ENCODE results near the gene BBOF1. TPM values are rescaled to one million over a fixed set of nuclear protein-coding genes. Genes with fewer than 3 reads are reported as not detected.
A peak's percentile ranks its signal among the peaks of the same experiment; 100 is the strongest.
"Not testable (repeated sequence)": the region's sequence is repeated elsewhere in the genome, so short reads cannot be mapped to it uniquely, and the experiment has no call there.

The BBOF1 gene
- polyA plus RNA-seq, 2 of the 4 experiments (the other 2 are of a cell fraction): 4.9 to 5.8 TPM

- Histone ChIP-seq H3K4me2 (no peak overlapping the region), H3K4me1 (peaks cover 40% of the 10 kb centered on the region), H3K9me3 (no peaks in the 10 kb centered on the region), H3K27ac (no peak overlapping the region), H3K4me3 (no peak overlapping the region)
- ATAC-seq (no peak), DNase-seq (ENCODE audit: low read depth in 1 of 2, low spot score in 1 of 2) (no peak), FAIRE-seq (no peak)
- ChIA-PET CTCF (no interaction called here), POLR2A (no interaction called here)
- 75% methylated on average over 2 of the region's 2 CpGs for WGBS (ENCODE audit: missing lambda C conversion rate)
- TF ChIP-seq FOXS1 (CRISPR knock-in tag; IDR thresholded peaks at IDR 0.05) (no peak), PBX3 (IDR thresholded peaks at IDR 0.05) (no peak), NFE2L2 (conservative IDR thresholded peaks at IDR 0.05; ENCODE audit: low read length) (no peak), ZSCAN20 (CRISPR knock-in tag; IDR thresholded peaks at IDR 0.05) (no peak)
Measured at GRCh38 chr14:73998726-73999125, 20.4 kb upstream of the BBOF1 start.

- H3K9me3 ChIP-seq; H3K4me2 ChIP-seq; H3K4me3 ChIP-seq; H3K27ac ChIP-seq; CTCF ChIA-PET; H3K4me1 ChIP-seq; ATAC-seq; POLR2A ChIA-PET; FAIRE-seq; DNase-seq (ENCODE audit: low read depth in 1 of 2, low spot score in 1 of 2): not testable (repeated sequence)
- TF ChIP-seq MAFK (IDR thresholded peaks at IDR 0.05; ENCODE audit: partially characterized antibody): peak; percentile 22
- WGBS (ENCODE audit: missing lambda C conversion rate): 97% methylated on average over 3 of the region's 3 CpGs
Measured at GRCh38 chr14:74005664-74006063, 13.5 kb upstream of the BBOF1 start.

- H3K27ac ChIP-seq: no peak overlapping the region
- POLR2A ChIA-PET: no interaction called here
- CTCF ChIA-PET: no interaction called here
Measured at GRCh38 chr14:74008843-74009499, 10.2 kb upstream of the BBOF1 start.

GRCh38 chr14:74014299-74014698 lies 4.8 kb upstream of the BBOF1 start:
- Histone ChIP-seq H3K4me2 (peak overlapping the region; percentile 66), H3K27ac (peak overlapping the region; percentile 31 to 74; a peak in 4 of 6 replicates), H3K4me3 (no peak overlapping the region), H3K9me3 (no peaks in the 10 kb centered on the region), H3K4me1 (peaks cover 40% of the 10 kb centered on the region)
- WGBS (ENCODE audit: missing lambda C conversion rate): 9% methylated on average over 1 of the region's 1 CpG
- FAIRE-seq (no peak), ATAC-seq (peak in 1 of 2 experiments; percentile 18; a peak in 2 of 6 replicates), DNase-seq (ENCODE audit: low read depth in 1 of 2, low spot score in 1 of 2) (peak in 1 of 2 experiments; percentile 74)
- POLR2A ChIA-PET: no interaction called here
- TF ChIP-seq FOSL2 (IDR thresholded peaks at IDR 0.05) (peak; percentile 50; the same call in 1 of the 2 replicates), FOSL2 (CRISPR knock-in tag; IDR thresholded peaks at IDR 0.05) (peak; percentile 89), CEBPB (IDR thresholded peaks at IDR 0.05) (peak; percentile 57 to 92; a peak in 3 of 4 replicates), GATA3 (IDR thresholded peaks at IDR 0.05; ENCODE audit: borderline replicate concordance) (peak; percentile 26; the same call in 1 of the 2 replicates), CTCF (IDR thresholded peaks at IDR 0.05) (no peak), MAFK (IDR thresholded peaks at IDR 0.05; ENCODE audit: partially characterized antibody) (no peak)
- CTCF ChIA-PET: no interaction called here

More at GRCh38 chr14:74008843-74009499, 10.2 kb upstream of the BBOF1 start:
- Histone ChIP-seq H3K4me3 (no peak overlapping the region), H3K4me1 (peaks cover 17% of the 10 kb centered on the region), H3K4me2 (no peak overlapping the region), H3K9me3 (no peaks in the 10 kb centered on the region)
- 67% methylated on average over 2 of the region's 2 CpGs for WGBS (ENCODE audit: missing lambda C conversion rate)
- ATAC-seq (no peak), FAIRE-seq (no peak), DNase-seq (ENCODE audit: low read depth in 1 of 2, low spot score in 1 of 2) (no peak)
- TF ChIP-seq HOXA7 (CRISPR knock-in tag; IDR thresholded peaks at IDR 0.05) (no peak), RAD21 (conservative IDR thresholded peaks at IDR 0.05 in 1 of 2, IDR thresholded peaks at IDR 0.05 in 1 of 2) (no peak), CEBPB (IDR thresholded peaks at IDR 0.05) (no peak)

GRCh38 chr14:74015176-74015575 lies 4.0 kb upstream of the BBOF1 start:
- 81% methylated on average over 3 of the region's 3 CpGs for WGBS (ENCODE audit: missing lambda C conversion rate)
- TF ChIP-seq SREBF2 (IDR thresholded peaks at IDR 0.05): no peak
- no peak for TF ChIP-seq MYC (IDR thresholded peaks at IDR 0.05; ENCODE audit: borderline replicate concordance, low read length)
- no peak for TF ChIP-seq HOXA7 (CRISPR knock-in tag; IDR thresholded peaks at IDR 0.05)
- TF ChIP-seq KDM5A (IDR thresholded peaks at IDR 0.05): no peak
- no peak for TF ChIP-seq HEYL (CRISPR knock-in tag; IDR thresholded peaks at IDR 0.05)
- TF ChIP-seq CHD4 (IDR thresholded peaks at IDR 0.05; ENCODE audit: borderline replicate concordance): no peak
- no peak for TF ChIP-seq MAX (IDR thresholded peaks at IDR 0.05)
- TF ChIP-seq GATA3 (IDR thresholded peaks at IDR 0.05; ENCODE audit: borderline replicate concordance): no peak
- no peak for TF ChIP-seq RFX5 (IDR thresholded peaks at IDR 0.05)
- no peak for TF ChIP-seq EHF (CRISPR knock-in tag; IDR thresholded peaks at IDR 0.05)
- no peak for TF ChIP-seq BCL3 (IDR thresholded peaks at IDR 0.05)
- no peak for TF ChIP-seq HOXB13 (CRISPR knock-in tag; IDR thresholded peaks at IDR 0.05; ENCODE audit: low read depth)
- no peak for TF ChIP-seq HDAC2 (IDR thresholded peaks at IDR 0.05)
- TF ChIP-seq POLR2A (IDR thresholded peaks at IDR 0.05; ENCODE audit: low read length): no peak
- no peak for TF ChIP-seq NPAS2 (CRISPR knock-in tag; IDR thresholded peaks at IDR 0.05; ENCODE audit: borderline replicate concordance)
- Histone ChIP-seq H3K27ac (0 out of 6 replicates have a peak overlapping the region, but pooled peaks of 1 of the 2 experiments have one; percentile 10), H3K9me3 (no peaks in the 10 kb centered on the region), H3K4me1 (peaks cover 40% of the 10 kb centered on the region), H3K4me3 (no peak overlapping the region), H3K4me2 (peak overlapping the region; percentile 66; the same call in 2 of the 3 replicates)
- no peak for DNase-seq (ENCODE audit: low read depth in 1 of 2, low spot score in 1 of 2)
- ChIA-PET POLR2A (no interaction called here), CTCF (no interaction called here)
- ATAC-seq: no peak
- no peak for FAIRE-seq
